OCI-LY7 (cell line): ENCODE results near the gene AMPD3.

Experiments
- CTCF ChIP-seq: fragments of 200-600 bp; sonication (generic); conservative IDR thresholded peaks from 2 replicates; pipeline ENCODE4 v1.5.1; 2014; ENCODE audit warnings: mild to moderate bottlenecking, antibody characterized with exemption, low read length, moderate library complexity, mixed read lengths
- EZH2phosphoT487 ChIP-seq: fragments of 200-600 bp; sonication (generic); IDR thresholded peaks from 2 replicates; pipeline ENCODE4 v1.6.1; 2018; ENCODE audit warnings: low read depth, borderline replicate concordance, mild to moderate bottlenecking, mixed run types, antibody characterized with exemption, low read length, moderate library complexity, mixed read lengths

GRCh38 chr11:10498426-10499250, 43.6 kb downstream of the AMPD3 start:
- TF ChIP-seq CTCF (no peak), EZH2phosphoT487 (no peak)
